Gastroesophageal sphincter (tissue), 3 donors: Measurements from ENCODE around the gene CENPB.

Experiments
- CTCF ChIP-seq, 4 experiments: fragments of 200-600 bp in 2 of 4; fragments of 450-650 bp in 2 of 4; sonication (generic) in 1 of 4; IDR thresholded peaks; one replicate each; pipeline ENCODE4 v1.5.1; 2017 to 2019; ENCODE audit warnings: antibody characterized with exemption in 4 of 4, mild to moderate bottlenecking in 2 of 4, moderate library complexity in 2 of 4
- POLR2A ChIP-seq, 2 donors: fragments of 450-650 bp; IDR thresholded peaks; one replicate each; pipeline ENCODE4 v1.6.1; 2017; ENCODE audit warnings: antibody characterized with exemption in 2 of 2, mild to moderate bottlenecking in 2 of 2, moderate library complexity in 1 of 2

GRCh38 chr20:3744037-3744436 is 42.5 kb downstream of the CENPB start:
- TF ChIP-seq POLR2A (IDR thresholded peaks at IDR 0.05): no peak
- TF ChIP-seq CTCF (IDR thresholded peaks at IDR 0.05): no peak
